ENCODE measurements around the gene IGSF11.

DNA sequence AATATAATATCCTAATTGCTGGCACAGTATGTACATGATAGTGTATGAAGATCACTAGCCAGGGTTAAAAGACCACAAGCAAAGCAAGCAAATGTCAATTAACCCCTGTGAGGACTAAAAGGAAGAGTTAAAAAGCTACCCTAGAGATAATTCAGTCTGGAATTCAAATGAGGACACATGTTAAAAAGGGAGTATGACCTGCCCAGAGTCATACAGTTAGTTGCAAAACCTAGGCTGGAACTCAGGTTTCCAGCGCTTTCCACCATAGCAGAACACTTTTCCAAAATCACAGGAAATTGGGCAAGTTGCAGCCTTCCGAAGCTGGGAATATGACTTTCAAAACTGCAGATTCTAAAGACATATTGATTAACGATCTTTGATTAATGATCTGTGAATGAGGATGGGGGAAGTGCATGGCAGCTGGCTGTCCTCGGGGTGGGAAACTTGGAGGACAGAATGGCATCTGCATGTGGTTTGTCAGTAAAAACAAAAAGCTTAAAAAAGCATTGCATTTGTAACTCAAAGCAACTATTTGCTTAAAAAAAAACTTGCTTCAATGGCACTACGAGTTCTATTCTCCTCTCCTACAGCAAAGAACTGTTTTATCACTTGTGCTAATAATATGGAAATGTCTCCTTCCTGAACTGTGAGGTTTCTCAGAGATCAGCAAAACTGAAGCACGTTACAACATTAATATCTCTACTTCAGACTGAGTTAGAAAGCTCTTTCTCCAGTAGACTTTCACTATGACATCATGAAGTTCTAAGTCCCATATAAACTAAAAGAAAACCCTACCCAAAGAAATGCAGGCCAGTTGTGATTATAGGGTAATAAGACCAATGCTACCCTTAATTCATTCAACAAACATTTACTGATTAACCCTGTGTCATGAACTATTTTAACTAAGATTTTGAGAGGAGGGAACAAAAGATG lies 46.2 kb downstream of the IGSF11 start:
- TF ChIP-seq ZNF274 (IDR thresholded peaks at IDR 0.05; ENCODE audit: low read depth, low read length) (no peak), SUZ12 (IDR thresholded peaks at IDR 0.05; ENCODE audit: extremely low read depth, insufficient read depth, insufficient read length) (no peak), YY1 (IDR thresholded peaks at IDR 0.05; ENCODE audit: insufficient read depth, insufficient read length) (no peak)
